ENCODE results near the gene MAN2A1.

Gene MAN2A1

GRCh38 chr5:109691996-109692395, 2.3 kb downstream of the MAN2A1 start:
- ChIA-PET CTCF (interaction anchor here (0.6 to 1.6 kb wide), 9 partner anchors 12 to 933 kb away, joined by 3 to 5 read pairs (median 3); no protein-coding TSS in a partner anchor), POLR2A (no interaction called here)
- no peak for DNase-seq (ENCODE audit: low read depth, low spot score)
- peak overlapping the region; percentile 85 for H3K4me3 ChIP-seq (ENCODE audit: low read depth, low read length)
- no peak for TF ChIP-seq CTCF (IDR thresholded peaks at IDR 0.05; ENCODE audit: insufficient read depth, low read length, missing control alignments)

- peak overlapping the region; percentile 35 for H3K4me3 ChIP-seq (ENCODE audit: low read depth, low read length)
- no peak for DNase-seq (ENCODE audit: low read depth, low spot score)
- ChIA-PET CTCF (interaction anchor here (0.6 to 1.3 kb wide), 6 partner anchors 9 to 641 kb away, joined by 3 to 5 read pairs (median 3); no protein-coding TSS in a partner anchor), POLR2A (no interaction called here)
- no peak for TF ChIP-seq CTCF (IDR thresholded peaks at IDR 0.05; ENCODE audit: insufficient read depth, low read length, missing control alignments)
Measured at GRCh38 chr5:109692852-109693251, 3.1 kb downstream of the MAN2A1 start.

- ChIA-PET CTCF (interaction anchor here (1.3 kb wide), 1 partner anchor 8 kb away, joined by 3 read pairs; no protein-coding TSS in a partner anchor), POLR2A (no interaction called here)
- H3K4me3 ChIP-seq (ENCODE audit: low read depth, low read length), result no peak overlapping the region
- no peak for TF ChIP-seq CTCF (IDR thresholded peaks at IDR 0.05; ENCODE audit: insufficient read depth, low read length, missing control alignments)
- no peak for DNase-seq (ENCODE audit: low read depth, low spot score)
Measured at GRCh38 chr5:109693535-109694400, 4.0 kb downstream of the MAN2A1 start.

- ChIA-PET CTCF (interaction anchor here (1.2 kb wide), 1 partner anchor 12 kb away, joined by 3 read pairs; no protein-coding TSS in a partner anchor), POLR2A (no interaction called here)
- H3K4me3 ChIP-seq (ENCODE audit: low read depth, low read length), result no peak overlapping the region
Measured at GRCh38 chr5:109694451-109694891, 4.7 kb downstream of the MAN2A1 start.

GRCh38 chr5:109695005-109695926, 5.5 kb downstream of the MAN2A1 start:
- no peak for DNase-seq (ENCODE audit: low read depth, low spot score)
- ChIA-PET POLR2A (interaction anchor here (0.7 kb wide), 1 partner anchor 930 kb away, joined by 3 read pairs; no protein-coding TSS in a partner anchor), CTCF (interaction anchor here (1.1 to 1.2 kb wide), 2 partner anchors 12 to 24 kb away, joined by 3 read pairs; no protein-coding TSS in a partner anchor)
- no peak overlapping the region for H3K4me3 ChIP-seq (ENCODE audit: low read depth, low read length)
- TF ChIP-seq CTCF (IDR thresholded peaks at IDR 0.05; ENCODE audit: insufficient read depth, low read length, missing control alignments), result no peak

More at GRCh38 chr5:109694451-109694891, 4.7 kb downstream of the MAN2A1 start:
- no peak for TF ChIP-seq CTCF (IDR thresholded peaks at IDR 0.05; ENCODE audit: insufficient read depth, low read length, missing control alignments)
- DNase-seq (ENCODE audit: low read depth, low spot score), result no peak

All from AG04449 (cell line).